ENCODE data around the gene DCLK1. TPM values are rescaled to one million over a fixed set of nuclear protein-coding genes. Genes with fewer than 3 reads are reported as not detected.

Gene DCLK1
- total RNA-seq, 2 donors from 2014 or later = 3.8 to 3.9 TPM

- no peak for DNase-seq (ENCODE audit: low spot score)
- H3K4me1 ChIP-seq (replicated peaks) = no peaks in the 10 kb centered on the region
- no peaks in the 10 kb centered on the region for H3K36me3 ChIP-seq
- TF ChIP-seq POLR2A (IDR thresholded peaks at IDR 0.05) = no peak
- TF ChIP-seq POLR2AphosphoS5 (IDR thresholded peaks at IDR 0.05) = no peak
- TF ChIP-seq, protein P1, sequence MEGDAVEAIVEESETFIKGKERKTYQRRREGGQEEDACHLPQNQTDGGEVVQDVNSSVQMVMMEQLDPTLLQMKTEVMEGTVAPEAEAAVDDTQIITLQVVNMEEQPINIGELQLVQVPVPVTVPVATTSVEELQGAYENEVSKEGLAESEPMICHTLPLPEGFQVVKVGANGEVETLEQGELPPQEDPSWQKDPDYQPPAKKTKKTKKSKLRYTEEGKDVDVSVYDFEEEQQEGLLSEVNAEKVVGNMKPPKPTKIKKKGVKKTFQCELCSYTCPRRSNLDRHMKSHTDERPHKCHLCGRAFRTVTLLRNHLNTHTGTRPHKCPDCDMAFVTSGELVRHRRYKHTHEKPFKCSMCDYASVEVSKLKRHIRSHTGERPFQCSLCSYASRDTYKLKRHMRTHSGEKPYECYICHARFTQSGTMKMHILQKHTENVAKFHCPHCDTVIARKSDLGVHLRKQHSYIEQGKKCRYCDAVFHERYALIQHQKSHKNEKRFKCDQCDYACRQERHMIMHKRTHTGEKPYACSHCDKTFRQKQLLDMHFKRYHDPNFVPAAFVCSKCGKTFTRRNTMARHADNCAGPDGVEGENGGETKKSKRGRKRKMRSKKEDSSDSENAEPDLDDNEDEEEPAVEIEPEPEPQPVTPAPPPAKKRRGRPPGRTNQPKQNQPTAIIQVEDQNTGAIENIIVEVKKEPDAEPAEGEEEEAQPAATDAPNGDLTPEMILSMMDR (IDR thresholded peaks at IDR 0.05) = no peak
- H3K4me3 ChIP-seq = no peak overlapping the region
- no peaks in the 10 kb centered on the region for H3K9me3 ChIP-seq
- no peaks in the 10 kb centered on the region for H3K27me3 ChIP-seq (replicated peaks; ENCODE audit: insufficient read depth)
- intact Hi-C loops (cut with DNase I) = no loop called here
- H3K27ac ChIP-seq = no peak overlapping the region
- 78% methylated on average over 4 of the region's 4 CpGs for WGBS
Observed at GRCh38 chr13:35884211-35884760, 246.9 kb downstream of the DCLK1 start.

- TF ChIP-seq, protein P1 (IDR thresholded peaks at IDR 0.05) = no peak
- TF ChIP-seq POLR2A (IDR thresholded peaks at IDR 0.05) = no peak
- H3K4me1 ChIP-seq (replicated peaks) = no peaks in the 10 kb centered on the region
- no peak overlapping the region for H3K27ac ChIP-seq
- no peaks in the 10 kb centered on the region for H3K36me3 ChIP-seq
- no peaks in the 10 kb centered on the region for H3K27me3 ChIP-seq (replicated peaks; ENCODE audit: insufficient read depth)
- intact Hi-C loops (cut with DNase I) = no loop called here
- H3K9me3 ChIP-seq = no peaks in the 10 kb centered on the region
- H3K4me3 ChIP-seq = no peak overlapping the region
- DNase-seq (ENCODE audit: low spot score) = no peak
- WGBS = 43% methylated on average over 10 of the region's 10 CpGs
Observed at GRCh38 chr13:35882722-35883497, 248.3 kb downstream of the DCLK1 start.

DNA sequence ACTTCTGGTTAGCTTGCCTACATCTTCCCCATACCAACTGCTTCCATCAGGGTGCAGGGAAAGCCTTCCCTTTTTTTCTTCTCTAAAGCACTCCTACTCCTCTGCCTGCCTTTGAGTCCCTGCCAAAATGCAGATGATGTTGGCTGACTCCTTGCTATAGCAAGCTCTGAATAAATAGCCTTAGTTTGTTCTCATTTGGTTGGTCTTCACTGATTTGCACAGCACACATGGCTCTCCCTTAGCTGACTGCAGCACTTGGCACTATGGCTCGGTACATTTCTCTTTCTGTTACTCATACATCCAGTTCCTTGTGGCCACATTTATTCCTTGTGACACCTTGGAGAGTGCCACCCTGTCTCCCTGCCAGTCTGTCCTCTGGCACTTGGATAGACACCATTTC is 249.8 kb downstream of the DCLK1 start:
- H3K4me3 ChIP-seq = no peak overlapping the region
- no peaks in the 10 kb centered on the region for H3K9me3 ChIP-seq
- no peaks in the 10 kb centered on the region for H3K36me3 ChIP-seq
- TF ChIP-seq POLR2AphosphoS5 (IDR thresholded peaks at IDR 0.05) = peak; percentile 82
- no peak for TF ChIP-seq POLR2A (IDR thresholded peaks at IDR 0.05)
- no peaks in the 10 kb centered on the region for H3K27me3 ChIP-seq (replicated peaks; ENCODE audit: insufficient read depth)
- H3K4me1 ChIP-seq (replicated peaks) = no peaks in the 10 kb centered on the region
- peak overlapping the region in 1 of 2 donors; percentile 21 for H3K27ac ChIP-seq
- DNase-seq (ENCODE audit: low spot score) = peak; percentile 63
- 19% methylated on average over 1 of the region's 1 CpG for WGBS
- intact Hi-C loops (cut with DNase I) = no loop called here

GRCh38 chr13:35879111-35879510 is 252.1 kb downstream of the DCLK1 start:
- Histone ChIP-seq H3K4me1 (replicated peaks) (no peaks in the 10 kb centered on the region), H3K4me3 (no peak overlapping the region), H3K27me3 (replicated peaks; ENCODE audit: insufficient read depth) (no peaks in the 10 kb centered on the region), H3K36me3 (no peaks in the 10 kb centered on the region), H3K27ac (no peak overlapping the region), H3K9me3 (no peaks in the 10 kb centered on the region)
- DNase-seq (ENCODE audit: low spot score) = no peak
- intact Hi-C loops (cut with DNase I) = no loop called here
- 85% methylated on average over 4 of the region's 4 CpGs for WGBS
- TF ChIP-seq POLR2A (IDR thresholded peaks at IDR 0.05) (no peak), POLR2AphosphoS5 (IDR thresholded peaks at IDR 0.05) (no peak)
- TF ChIP-seq, protein P1 (IDR thresholded peaks at IDR 0.05) = no peak

- H3K4me3 ChIP-seq = no peak overlapping the region
- no peaks in the 10 kb centered on the region for H3K36me3 ChIP-seq
- no peaks in the 10 kb centered on the region for H3K9me3 ChIP-seq
- H3K27me3 ChIP-seq (replicated peaks; ENCODE audit: insufficient read depth) = no peaks in the 10 kb centered on the region
- 92% methylated on average over 1 of the region's 1 CpG for WGBS
- TF ChIP-seq, protein P1 (IDR thresholded peaks at IDR 0.05) = no peak
- no peak for TF ChIP-seq POLR2AphosphoS5 (IDR thresholded peaks at IDR 0.05)
- no peak for TF ChIP-seq POLR2A (IDR thresholded peaks at IDR 0.05)
- DNase-seq (ENCODE audit: low spot score) = no peak
- intact Hi-C loops (cut with DNase I) = no loop called here
- no peaks in the 10 kb centered on the region for H3K4me1 ChIP-seq (replicated peaks)
- H3K27ac ChIP-seq = no peak overlapping the region
Observed at GRCh38 chr13:35876601-35877000, 254.6 kb downstream of the DCLK1 start.

Measured in prostate gland (tissue), 2 donors.